ENCODE results near the gene NPAS3.

DNA sequence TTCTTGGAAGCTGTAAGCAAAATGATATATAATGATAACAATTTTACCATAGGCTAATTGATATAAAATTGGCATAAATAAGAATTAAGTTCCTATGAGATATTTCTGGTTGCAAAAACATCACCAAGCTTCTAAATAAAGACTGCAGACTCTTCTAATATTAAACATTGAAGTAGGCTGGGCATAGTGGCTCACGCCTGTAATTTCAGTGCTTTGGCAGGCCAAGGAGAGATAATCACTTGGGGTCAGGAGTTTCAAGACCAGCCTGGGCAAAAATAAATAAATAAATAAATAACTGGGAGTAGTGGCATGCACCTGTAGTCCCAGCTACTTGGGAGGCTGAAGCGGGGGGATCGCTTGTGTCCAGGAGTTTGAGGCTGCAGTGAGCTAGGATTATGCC lies 71.8 kb downstream of the NPAS3 start:
- TF ChIP-seq, protein P1, sequence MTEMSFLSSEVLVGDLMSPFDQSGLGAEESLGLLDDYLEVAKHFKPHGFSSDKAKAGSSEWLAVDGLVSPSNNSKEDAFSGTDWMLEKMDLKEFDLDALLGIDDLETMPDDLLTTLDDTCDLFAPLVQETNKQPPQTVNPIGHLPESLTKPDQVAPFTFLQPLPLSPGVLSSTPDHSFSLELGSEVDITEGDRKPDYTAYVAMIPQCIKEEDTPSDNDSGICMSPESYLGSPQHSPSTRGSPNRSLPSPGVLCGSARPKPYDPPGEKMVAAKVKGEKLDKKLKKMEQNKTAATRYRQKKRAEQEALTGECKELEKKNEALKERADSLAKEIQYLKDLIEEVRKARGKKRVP (CRISPR knock-in tag; IDR thresholded peaks at IDR 0.05), result no peak
- no peak for TF ChIP-seq MAFK (conservative IDR thresholded peaks at IDR 0.05 in 1 of 2, IDR thresholded peaks at IDR 0.05 in 1 of 2; ENCODE audit: low read length in 2 of 2)

Data from HepG2 (cell line).